ENCODE data around the gene SNAI3. TPM values are rescaled to one million over a fixed set of nuclear protein-coding genes. Genes with fewer than 3 reads are reported as not detected.

SNAI3 gene
- total and polyA plus RNA-seq, 9 of the 15 experiments (the other 6 are each of a cell fraction or from before 2014, with no cell fraction given), result 0.04 to 4.1 (median 0.80) TPM; not detected in 1

DNA sequence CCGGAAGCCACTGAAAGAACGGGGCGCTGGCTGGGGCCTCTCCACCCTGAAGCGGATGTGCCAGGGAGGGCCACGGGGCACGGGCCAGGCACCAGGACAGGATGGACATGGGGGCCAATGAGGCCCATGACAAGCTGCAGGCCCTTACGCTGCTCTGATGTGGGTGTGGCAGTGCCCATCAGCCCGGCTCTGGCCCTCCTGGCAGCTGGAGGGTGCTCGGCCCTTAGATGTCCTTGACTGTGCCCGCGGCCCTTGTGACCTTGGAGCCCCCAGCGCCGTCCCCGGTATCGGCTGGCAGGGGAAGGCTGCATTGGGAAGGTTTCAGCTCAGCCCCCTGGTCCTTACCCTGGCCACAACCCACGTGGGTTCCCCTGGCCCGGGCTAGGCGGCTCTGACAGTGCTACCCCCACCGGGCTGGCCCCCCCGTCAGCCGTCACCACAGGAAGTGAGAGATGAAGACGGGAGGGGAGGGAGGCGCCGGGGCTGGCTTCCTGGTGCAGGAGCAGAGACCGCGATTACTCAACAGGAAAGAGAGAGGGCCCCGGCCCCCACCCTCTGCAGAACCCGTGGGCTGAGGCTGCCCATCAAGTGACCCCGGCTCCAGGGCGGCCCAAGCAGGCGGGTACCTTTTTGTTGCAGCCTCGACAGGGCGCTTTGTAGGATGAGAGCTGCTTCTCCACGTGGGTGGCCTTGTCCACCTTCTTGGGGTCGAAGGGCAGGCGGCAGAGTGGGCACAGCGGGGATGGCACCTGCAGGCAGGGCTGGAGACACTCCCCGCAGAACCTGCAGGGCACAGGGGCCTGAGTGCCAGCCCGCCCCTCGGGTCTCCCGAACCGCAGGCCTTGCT is 14.6 kb upstream of the SNAI3 start (continued):
- TF ChIP-seq, protein P1, sequence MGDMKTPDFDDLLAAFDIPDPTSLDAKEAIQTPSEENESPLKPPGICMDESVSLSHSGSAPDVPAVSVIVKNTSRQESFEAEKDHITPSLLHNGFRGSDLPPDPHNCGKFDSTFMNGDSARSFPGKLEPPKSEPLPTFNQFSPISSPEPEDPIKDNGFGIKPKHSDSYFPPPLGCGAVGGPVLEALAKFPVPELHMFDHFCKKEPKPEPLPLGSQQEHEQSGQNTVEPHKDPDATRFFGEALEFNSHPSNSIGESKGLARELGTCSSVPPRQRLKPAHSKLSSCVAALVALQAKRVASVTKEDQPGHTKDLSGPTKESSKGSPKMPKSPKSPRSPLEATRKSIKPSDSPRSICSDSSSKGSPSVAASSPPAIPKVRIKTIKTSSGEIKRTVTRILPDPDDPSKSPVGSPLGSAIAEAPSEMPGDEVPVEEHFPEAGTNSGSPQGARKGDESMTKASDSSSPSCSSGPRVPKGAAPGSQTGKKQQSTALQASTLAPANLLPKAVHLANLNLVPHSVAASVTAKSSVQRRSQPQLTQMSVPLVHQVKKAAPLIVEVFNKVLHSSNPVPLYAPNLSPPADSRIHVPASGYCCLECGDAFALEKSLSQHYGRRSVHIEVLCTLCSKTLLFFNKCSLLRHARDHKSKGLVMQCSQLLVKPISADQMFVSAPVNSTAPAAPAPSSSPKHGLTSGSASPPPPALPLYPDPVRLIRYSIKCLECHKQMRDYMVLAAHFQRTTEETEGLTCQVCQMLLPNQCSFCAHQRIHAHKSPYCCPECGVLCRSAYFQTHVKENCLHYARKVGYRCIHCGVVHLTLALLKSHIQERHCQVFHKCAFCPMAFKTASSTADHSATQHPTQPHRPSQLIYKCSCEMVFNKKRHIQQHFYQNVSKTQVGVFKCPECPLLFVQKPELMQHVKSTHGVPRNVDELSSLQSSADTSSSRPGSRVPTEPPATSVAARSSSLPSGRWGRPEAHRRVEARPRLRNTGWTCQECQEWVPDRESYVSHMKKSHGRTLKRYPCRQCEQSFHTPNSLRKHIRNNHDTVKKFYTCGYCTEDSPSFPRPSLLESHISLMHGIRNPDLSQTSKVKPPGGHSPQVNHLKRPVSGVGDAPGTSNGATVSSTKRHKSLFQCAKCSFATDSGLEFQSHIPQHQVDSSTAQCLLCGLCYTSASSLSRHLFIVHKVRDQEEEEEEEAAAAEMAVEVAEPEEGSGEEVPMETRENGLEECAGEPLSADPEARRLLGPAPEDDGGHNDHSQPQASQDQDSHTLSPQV (IDR thresholded peaks at IDR 0.05), result peak; percentile 57; the same call in 1 of the 2 replicates
- TF ChIP-seq ZNF12 (CRISPR knock-in tag; IDR thresholded peaks at IDR 0.05), result peak; percentile 83; the same call in 1 of the 2 replicates
- no peak for TF ChIP-seq HOXB6 (CRISPR knock-in tag; IDR thresholded peaks at IDR 0.05; ENCODE audit: borderline replicate concordance)
- TF ChIP-seq ARID2 (IDR thresholded peaks at IDR 0.05), result no peak
- TF ChIP-seq ARID1B (IDR thresholded peaks at IDR 0.05), result peak; percentile 46
- TF ChIP-seq DACH1 (IDR thresholded peaks at IDR 0.05; ENCODE audit: partially characterized antibody), result no peak
- TF ChIP-seq, protein P2, sequence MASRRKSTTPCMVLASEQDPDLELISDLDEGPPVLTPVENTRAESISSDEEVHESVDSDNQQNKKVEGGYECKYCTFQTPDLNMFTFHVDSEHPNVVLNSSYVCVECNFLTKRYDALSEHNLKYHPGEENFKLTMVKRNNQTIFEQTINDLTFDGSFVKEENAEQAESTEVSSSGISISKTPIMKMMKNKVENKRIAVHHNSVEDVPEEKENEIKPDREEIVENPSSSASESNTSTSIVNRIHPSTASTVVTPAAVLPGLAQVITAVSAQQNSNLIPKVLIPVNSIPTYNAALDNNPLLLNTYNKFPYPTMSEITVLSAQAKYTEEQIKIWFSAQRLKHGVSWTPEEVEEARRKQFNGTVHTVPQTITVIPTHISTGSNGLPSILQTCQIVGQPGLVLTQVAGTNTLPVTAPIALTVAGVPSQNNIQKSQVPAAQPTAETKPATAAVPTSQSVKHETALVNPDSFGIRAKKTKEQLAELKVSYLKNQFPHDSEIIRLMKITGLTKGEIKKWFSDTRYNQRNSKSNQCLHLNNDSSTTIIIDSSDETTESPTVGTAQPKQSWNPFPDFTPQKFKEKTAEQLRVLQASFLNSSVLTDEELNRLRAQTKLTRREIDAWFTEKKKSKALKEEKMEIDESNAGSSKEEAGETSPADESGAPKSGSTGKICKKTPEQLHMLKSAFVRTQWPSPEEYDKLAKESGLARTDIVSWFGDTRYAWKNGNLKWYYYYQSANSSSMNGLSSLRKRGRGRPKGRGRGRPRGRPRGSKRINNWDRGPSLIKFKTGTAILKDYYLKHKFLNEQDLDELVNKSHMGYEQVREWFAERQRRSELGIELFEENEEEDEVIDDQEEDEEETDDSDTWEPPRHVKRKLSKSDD (conservative IDR thresholded peaks at IDR 0.05; ENCODE audit: low read length), result no peak
- TF ChIP-seq ZNF717 (CRISPR knock-in tag; IDR thresholded peaks at IDR 0.05), result no peak
- TF ChIP-seq KLF6 (CRISPR knock-in tag; IDR thresholded peaks at IDR 0.05; ENCODE audit: borderline replicate concordance), result no peak
- TF ChIP-seq, protein P3, sequence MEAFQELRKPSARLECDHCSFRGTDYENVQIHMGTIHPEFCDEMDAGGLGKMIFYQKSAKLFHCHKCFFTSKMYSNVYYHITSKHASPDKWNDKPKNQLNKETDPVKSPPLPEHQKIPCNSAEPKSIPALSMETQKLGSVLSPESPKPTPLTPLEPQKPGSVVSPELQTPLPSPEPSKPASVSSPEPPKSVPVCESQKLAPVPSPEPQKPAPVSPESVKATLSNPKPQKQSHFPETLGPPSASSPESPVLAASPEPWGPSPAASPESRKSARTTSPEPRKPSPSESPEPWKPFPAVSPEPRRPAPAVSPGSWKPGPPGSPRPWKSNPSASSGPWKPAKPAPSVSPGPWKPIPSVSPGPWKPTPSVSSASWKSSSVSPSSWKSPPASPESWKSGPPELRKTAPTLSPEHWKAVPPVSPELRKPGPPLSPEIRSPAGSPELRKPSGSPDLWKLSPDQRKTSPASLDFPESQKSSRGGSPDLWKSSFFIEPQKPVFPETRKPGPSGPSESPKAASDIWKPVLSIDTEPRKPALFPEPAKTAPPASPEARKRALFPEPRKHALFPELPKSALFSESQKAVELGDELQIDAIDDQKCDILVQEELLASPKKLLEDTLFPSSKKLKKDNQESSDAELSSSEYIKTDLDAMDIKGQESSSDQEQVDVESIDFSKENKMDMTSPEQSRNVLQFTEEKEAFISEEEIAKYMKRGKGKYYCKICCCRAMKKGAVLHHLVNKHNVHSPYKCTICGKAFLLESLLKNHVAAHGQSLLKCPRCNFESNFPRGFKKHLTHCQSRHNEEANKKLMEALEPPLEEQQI (IDR thresholded peaks at IDR 0.05), result no peak
- TF ChIP-seq IFI16 (CRISPR knock-in tag; IDR thresholded peaks at IDR 0.05), result no peak
- TF ChIP-seq ESRRA (IDR thresholded peaks at IDR 0.05; ENCODE audit: borderline replicate concordance, low read depth), result peak; percentile 51
- no peak for TF ChIP-seq MYC (IDR thresholded peaks at IDR 0.05; ENCODE audit: low read depth, low read length)
- no peak for TF ChIP-seq MYC (CRISPR knock-in tag; IDR thresholded peaks at IDR 0.05; ENCODE audit: borderline replicate concordance, low read depth)
- TF ChIP-seq STAG1 (CRISPR knock-in tag; IDR thresholded peaks at IDR 0.05; ENCODE audit: borderline replicate concordance), result no peak

Data from K562 (cell line).